NCI-H1694 treated with DMSO at 0.1 percent for 48 hours (cell line): ENCODE results near the gene OR4D10.
"Not testable (repeated sequence)": the region's sequence is repeated elsewhere in the genome, so short reads cannot be mapped to it uniquely, and the experiment has no call there.

Experiments
- DNase-seq: peaks from one replicate; lab custom pipeline; 2025; lab: John Stamatoyannopoulos, UW

Gene OR4D10

DNA sequence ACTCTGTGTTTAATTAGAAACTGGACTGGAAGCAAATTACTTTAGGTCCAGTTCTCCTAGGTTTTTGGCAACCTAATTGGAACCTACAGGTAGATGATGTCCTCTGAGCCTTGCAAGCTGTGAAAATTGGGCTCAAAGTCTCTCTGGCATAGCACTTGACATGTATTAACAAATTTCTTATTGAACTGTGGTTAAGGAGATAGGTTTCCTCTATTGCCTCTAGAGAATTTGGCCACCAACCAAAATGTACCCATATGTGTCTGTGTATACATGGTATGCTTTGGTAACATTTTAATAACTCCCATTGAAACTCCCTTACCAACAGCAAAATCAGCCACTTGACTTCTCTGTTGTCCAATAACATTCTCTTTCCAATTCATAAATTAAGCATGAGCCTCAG lies at the start of gene OR4D10:
Gene OR4D10, plus strand, starts transcription at position 301 of the 400 bp plus-strand sequence. CDS start 4,115 bp downstream, outside the sequence.
- no peak for DNase-seq

DNA sequence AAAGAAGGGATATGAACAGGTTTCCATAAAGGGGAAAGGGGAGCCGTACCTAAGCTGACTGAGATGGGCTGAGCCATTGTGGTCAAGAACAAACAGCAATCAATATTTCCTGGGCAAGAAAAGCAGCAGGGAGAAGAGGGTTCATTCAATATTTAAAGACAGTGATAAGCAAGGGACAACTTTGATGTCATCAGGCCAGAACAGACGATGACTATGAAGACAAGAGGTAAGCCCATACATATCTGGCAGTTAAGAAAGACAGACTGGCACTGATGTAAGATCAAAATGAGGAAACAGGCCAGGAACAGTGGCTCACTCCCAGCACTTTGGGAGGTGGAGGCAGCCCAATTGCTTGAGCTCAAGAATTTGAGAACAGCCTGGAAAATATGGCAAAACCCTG lies 49.3 kb upstream of the OR4D10 start:
- no peak for DNase-seq

DNA sequence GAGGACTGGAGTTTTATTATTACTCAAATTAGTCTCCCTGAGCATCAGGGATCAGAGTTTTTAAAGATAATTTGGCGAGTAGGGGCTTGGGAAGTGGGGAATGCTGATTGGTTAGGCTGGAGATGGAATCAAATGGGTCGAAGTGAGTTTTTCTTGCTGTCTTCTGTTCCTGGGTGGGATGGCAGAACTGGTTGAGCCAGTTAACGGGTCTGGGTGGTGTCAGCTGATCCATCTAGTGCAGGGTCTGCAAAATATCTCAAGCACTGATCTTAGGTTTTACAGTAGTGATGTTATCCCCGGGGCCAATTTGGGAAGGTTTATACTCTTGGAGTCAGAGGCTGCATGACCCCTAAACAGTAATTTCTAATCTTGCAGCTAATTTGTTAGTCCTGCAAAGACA lies 48.0 kb upstream of the OR4D10 start:
- DNase-seq = no peak

GRCh38 chr11:59426361-59427067 lies 46.6 kb upstream of the OR4D10 start, which contains the start of gene OR5A2:
Gene OR5A2 (minus strand): TSS chr11:59426413. CDS start chr11:59422953, 3,460 bp downstream.
- no peak for DNase-seq

DNA sequence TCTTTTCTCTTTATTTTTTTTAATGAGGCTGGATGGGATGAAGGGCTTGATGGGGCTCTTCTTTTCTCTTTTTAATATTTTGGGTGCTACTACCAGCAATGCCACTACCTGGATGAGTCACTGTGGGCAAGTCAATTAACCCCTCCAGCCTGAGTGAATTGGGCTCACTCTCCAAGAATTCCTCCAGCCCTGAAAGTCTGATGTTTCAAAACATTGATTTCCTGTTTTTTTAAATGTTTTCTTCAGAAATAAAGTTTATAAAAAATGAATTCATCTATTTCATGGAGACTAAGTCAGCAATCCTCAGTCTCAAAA lies 46.1 kb upstream of the OR4D10 start:
- DNase-seq = no peak

GRCh38 chr11:59429924-59430516 lies 43.1 kb upstream of the OR4D10 start:
- peak; percentile 37 for DNase-seq

DNA sequence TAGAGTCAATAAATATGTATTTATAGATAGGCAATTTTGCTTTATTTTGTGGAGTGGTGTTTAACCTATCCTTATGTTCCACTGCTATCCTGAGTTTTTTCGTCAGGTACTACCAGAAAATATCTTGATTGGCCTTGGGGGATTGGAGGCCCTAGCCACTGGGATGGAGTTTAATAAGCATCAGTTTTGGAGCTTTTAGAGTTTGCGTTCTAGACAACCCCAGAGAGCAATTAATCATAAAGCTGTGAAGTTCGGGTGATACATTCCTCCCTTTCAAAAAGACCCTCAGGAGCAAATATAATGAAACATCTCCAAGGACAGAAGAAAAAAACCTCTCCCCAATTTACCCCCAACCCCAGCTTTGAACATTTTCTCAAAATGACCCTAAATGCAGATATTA lies 36.9 kb upstream of the OR4D10 start, which contains the start of gene OR5A1:
Gene OR5A1, plus strand, starts transcription at position 301 of the 400 bp plus-strand sequence. CDS start 6,700 bp downstream, outside the sequence.
- DNase-seq = no peak

- no peak for DNase-seq
Measured at GRCh38 chr11:59437770-59438169, 35.3 kb upstream of the OR4D10 start.

DNA sequence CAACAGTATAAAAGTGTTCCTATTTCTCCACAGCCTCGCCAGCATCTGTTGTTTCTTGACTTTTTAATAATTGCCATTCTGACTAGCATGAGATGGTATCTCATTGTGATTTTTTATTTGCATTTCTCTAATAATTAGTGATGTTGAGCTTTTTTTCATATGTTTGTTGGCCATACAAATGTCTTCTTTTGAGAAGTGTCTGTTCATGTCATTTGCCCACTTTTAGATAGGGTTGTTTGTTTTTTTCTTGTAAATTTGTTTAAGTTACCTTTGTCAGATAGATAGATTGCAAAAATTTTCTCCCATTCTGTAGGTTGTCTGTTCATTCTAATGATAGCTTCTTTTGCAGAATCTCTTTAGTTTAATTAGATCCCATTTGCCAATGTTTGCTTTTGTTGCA lies 27.5 kb upstream of the OR4D10 start:
- not testable (repeated sequence) for DNase-seq

- DNase-seq = no peak
Measured at GRCh38 chr11:59448484-59448883, 24.6 kb upstream of the OR4D10 start.

- DNase-seq = no peak
Measured at GRCh38 chr11:59456661-59457060, 16.5 kb upstream of the OR4D10 start, which contains the start of gene OR4D6. Gene OR4D6 (plus strand): TSS chr11:59456961. CDS start chr11:59456961, 0 bp downstream.

DNA sequence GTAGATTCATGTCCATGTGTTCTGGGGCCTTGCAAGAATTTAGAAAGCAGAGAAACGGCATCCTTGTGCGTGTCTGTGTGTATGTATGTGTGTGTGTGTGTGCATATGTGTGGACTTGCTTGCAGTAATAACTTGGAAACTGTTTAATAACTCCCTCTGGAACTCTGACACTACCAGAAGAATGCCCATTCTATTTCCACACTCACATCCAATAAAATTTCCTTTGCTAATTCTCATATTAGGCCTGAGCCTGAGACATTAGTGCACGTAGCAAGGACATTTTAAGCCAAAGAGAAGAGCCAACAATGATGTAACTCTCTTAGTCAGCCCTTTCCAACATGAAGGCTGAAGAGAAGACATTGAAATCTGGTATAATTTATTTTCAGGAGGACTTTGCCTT lies 13.2 kb upstream of the OR4D10 start:
- no peak for DNase-seq

- DNase-seq = no peak
Measured at GRCh38 chr11:59463190-59463641, 9.9 kb upstream of the OR4D10 start.

DNA sequence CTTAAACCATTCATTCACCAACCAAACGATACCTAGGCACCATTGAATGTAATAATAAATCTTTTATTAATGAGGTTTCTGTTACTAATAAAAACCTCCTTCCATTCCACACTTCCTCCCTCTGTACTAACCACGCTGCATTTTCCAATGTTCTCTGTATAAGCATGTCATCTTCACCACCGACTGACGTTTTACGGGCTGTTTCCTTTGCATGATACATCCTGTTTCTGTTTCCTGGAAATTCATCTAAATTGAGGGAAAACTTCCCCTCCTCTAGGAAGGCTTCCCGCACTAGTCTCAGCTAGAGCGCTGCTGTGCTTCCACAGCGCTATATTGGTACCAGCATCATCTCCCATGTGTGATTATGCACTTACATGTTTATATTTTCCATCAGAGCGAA lies 2.1 kb downstream of the OR4D10 start:
- DNase-seq = no peak

DNA sequence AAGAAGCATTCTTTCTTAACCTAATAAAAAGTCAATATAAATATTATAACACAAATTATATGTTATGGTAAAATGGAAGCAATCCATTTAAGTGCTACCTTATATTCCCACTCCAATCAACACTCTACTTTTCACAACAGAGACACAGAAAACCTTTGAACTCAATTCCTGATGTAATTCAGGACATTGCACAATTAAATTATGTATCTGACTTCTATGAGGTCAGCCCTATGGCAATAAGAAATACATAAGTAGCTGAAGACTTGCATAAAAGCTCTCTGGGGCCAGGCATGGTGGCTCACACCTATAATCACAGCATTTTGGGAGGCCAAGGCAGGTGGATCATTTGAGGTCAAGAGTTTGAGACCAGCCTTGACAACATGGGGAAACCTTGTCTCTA lies 6.8 kb downstream of the OR4D10 start:
- no peak for DNase-seq

- no peak for DNase-seq
Measured at GRCh38 chr11:59480359-59480758, 7.2 kb downstream of the OR4D10 start.

GRCh38 chr11:59501931-59502330 lies 28.8 kb downstream of the OR4D10 start:
- DNase-seq = no peak

- no peak for DNase-seq
Measured at GRCh38 chr11:59503276-59503675, 30.2 kb downstream of the OR4D10 start, which contains the start of gene OR4D11. Gene OR4D11 (plus strand): TSS chr11:59503576. CDS start chr11:59503576, 0 bp downstream.

DNA sequence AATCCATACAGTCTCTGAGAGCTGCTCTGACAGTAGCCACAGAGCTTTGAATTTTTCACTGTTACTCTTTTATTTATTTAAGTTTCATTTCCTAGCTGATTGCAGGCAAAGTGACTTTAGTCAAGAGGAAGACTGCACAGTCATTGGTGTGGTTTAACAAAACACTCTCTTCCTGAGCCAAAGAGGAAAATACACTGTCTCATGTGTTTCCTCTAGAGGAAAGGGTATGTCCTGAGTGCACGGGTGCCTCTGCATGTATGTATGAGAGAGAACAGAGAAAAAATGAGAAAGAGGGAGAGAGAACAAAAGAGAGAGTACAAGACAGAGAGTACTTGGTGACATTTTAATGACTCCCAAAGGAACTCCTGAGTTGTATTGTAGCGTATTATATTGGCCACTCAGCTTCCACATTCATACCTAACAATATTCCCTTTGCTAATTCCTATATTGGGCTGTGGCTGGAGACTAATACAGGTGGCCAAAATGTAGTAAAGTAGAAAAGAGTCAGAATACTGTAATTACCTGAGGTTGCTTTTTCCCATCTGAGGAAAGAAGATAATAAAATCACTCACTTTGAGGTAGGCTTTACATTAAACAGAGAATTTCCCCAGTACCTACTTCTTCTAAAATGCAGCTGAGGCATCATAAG lies 38.0 kb downstream of the OR4D10 start, which contains the start of gene OR4D9:
Gene OR4D9, plus strand, starts transcription at position 599 of the 649 bp plus-strand sequence. CDS start 3,374 bp downstream, outside the sequence.
- no peak for DNase-seq

DNA sequence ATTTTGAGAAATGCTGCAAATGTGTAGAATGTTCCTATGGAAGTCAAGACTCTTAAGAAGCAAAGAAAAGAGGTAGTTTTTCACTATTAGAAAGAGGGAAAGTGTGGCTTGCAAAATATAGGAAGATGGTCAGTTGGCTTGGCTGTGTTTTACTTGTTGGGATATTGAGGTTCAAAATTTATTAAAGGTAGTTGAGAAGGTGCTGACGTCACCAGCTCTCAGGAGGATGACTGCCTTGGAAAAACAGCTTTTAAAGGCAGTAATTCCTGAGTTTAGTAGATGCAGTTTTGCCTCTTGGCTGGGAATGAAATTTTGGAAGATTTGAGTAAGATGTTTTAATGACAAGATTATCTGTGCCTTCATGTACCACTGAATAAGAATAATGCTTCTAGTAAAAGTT lies 38.6 kb downstream of the OR4D10 start:
- DNase-seq = no peak

GRCh38 chr11:59520139-59520538 lies 47.0 kb downstream of the OR4D10 start:
- not testable (repeated sequence) for DNase-seq

DNA sequence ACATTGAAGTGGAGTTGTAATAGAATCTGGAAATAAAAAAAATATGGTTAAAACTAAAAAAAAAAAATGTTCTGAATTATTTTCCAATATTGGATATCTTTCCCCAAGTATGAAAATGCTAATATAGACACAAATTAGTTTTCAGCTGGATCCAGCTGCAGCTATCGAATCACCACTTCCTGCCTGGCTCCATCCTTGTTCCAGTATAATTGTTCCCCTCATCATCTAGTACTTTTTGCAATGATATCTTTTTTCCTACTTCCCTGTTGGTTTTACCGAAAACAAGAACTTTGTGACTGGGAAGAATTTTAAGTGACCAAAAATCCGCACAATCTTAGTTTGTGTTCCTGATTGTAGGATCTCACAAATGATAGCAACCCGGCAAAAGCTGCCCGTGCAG lies 47.6 kb downstream of the OR4D10 start:
- DNase-seq = no peak

- DNase-seq = no peak
Measured at GRCh38 chr11:59523541-59523940, 50.4 kb downstream of the OR4D10 start.
